ENCODE results near the gene CSN1S1. TPM values are rescaled to one million over a fixed set of nuclear protein-coding genes. Genes with fewer than 3 reads are reported as not detected.
"Not testable (repeated sequence)": the region's sequence is repeated elsewhere in the genome, so short reads cannot be mapped to it uniquely, and the experiment has no call there.

Gene CSN1S1
- polyA plus RNA-seq (ENCODE audit: insufficient read length in 12 of 12) = not detected
- long read RNA-seq, donor 1 = 0 reads
- long read RNA-seq, donor 2 = 0 reads
- long read RNA-seq, donor 3 = 0 reads
- long read RNA-seq, donor 4 = 0 reads
- long read RNA-seq, donor 5 = 0 reads
- long read RNA-seq, donor 6 = 0 reads
- long read RNA-seq, donor 7 = 0 reads
- long read RNA-seq, donor 8 = 0 reads
- long read RNA-seq, donor 9 = 0 reads
- long read RNA-seq, donor 10 = 0 reads
- long read RNA-seq, donor 11 = 0 reads

- no peak for DNase-seq
Observed at GRCh38 chr4:69930768-69931167, at the start of gene CSN1S1. CSN1S1 (plus strand) TSS chr4:69931068; CDS start chr4:69932556, 1,488 bp downstream.

GRCh38 chr4:69881173-69881773, 49.6 kb upstream of the CSN1S1 start:
- peak; percentile 71 for DNase-seq

GRCh38 chr4:69882150-69882549, 48.7 kb upstream of the CSN1S1 start:
- no peak for DNase-seq

GRCh38 chr4:69888336-69888735, 42.5 kb upstream of the CSN1S1 start:
- DNase-seq = no peak

GRCh38 chr4:69894186-69894585, 36.7 kb upstream of the CSN1S1 start:
- no peak for DNase-seq

GRCh38 chr4:69894721-69895120, 36.1 kb upstream of the CSN1S1 start:
- DNase-seq = no peak

GRCh38 chr4:69896530-69897116, 34.2 kb upstream of the CSN1S1 start:
- no peak for DNase-seq

GRCh38 chr4:69907151-69907550, 23.7 kb upstream of the CSN1S1 start:
- no peak for DNase-seq

- DNase-seq = no peak
Observed at GRCh38 chr4:69909195-69909594, 21.7 kb upstream of the CSN1S1 start.

GRCh38 chr4:69910016-69910782, 20.7 kb upstream of the CSN1S1 start:
- DNase-seq = no peak

- no peak for DNase-seq
Observed at GRCh38 chr4:69920874-69921273, 10.0 kb upstream of the CSN1S1 start.

GRCh38 chr4:69923782-69924410, 7.0 kb upstream of the CSN1S1 start:
- DNase-seq = not testable (repeated sequence)

GRCh38 chr4:69934150-69934549, 3.3 kb downstream of the CSN1S1 start:
- DNase-seq = no peak

GRCh38 chr4:69936566-69936965, 5.7 kb downstream of the CSN1S1 start:
- no peak for DNase-seq

- DNase-seq = no peak
Observed at GRCh38 chr4:69951602-69952001, 20.7 kb downstream of the CSN1S1 start.

- DNase-seq = no peak
Observed at GRCh38 chr4:69957209-69957608, 26.3 kb downstream of the CSN1S1 start.

- DNase-seq = no peak
Observed at GRCh38 chr4:69965628-69966027, 34.8 kb downstream of the CSN1S1 start, which contains the start of gene CSN2. CSN2 (minus strand) TSS chr4:69965728; CDS start chr4:69960995, 4,733 bp downstream.

GRCh38 chr4:69970071-69970470, 39.2 kb downstream of the CSN1S1 start:
- DNase-seq = no peak

GRCh38 chr4:69974631-69975030, 43.8 kb downstream of the CSN1S1 start:
- DNase-seq = peak; percentile 41

- DNase-seq = no peak
Observed at GRCh38 chr4:69977582-69977981, 46.7 kb downstream of the CSN1S1 start.

- peak; percentile 70 for DNase-seq
Observed at GRCh38 chr4:69984030-69984443, 53.2 kb downstream of the CSN1S1 start.

- DNase-seq = no peak
Observed at GRCh38 chr4:69986663-69987062, 55.8 kb downstream of the CSN1S1 start.
